H1 (cell line): ENCODE results near the gene SCO1. TPM values are rescaled to one million over a fixed set of nuclear protein-coding genes. Genes with fewer than 3 reads are reported as not detected.

Experiments used
- CREB1 ChIP-seq: IDR thresholded peaks from 2 replicates; pipeline ENCODE4 v1.6.1; 2012; ENCODE audit warnings: inconsistent platforms
- GTF2F1 ChIP-seq: IDR thresholded peaks from 2 replicates; pipeline ENCODE4 v1.6.1; 2012; ENCODE audit warnings: low read depth, low read length, improper control_type of control experiment, borderline replicate concordance
- HDAC6 ChIP-seq: IDR thresholded peaks from one replicate; pipeline ENCODE4 v1.7.1; 2012; ENCODE audit warnings: low read depth, mild to moderate bottlenecking, inconsistent platforms, low read length, moderate library complexity
- KDM1A ChIP-seq: fragments of 200-600, 300-600 bp; sonication (generic); IDR thresholded peaks from 2 replicates; pipeline ENCODE4 v1.7.1; 2016; ENCODE audit warnings: mild to moderate bottlenecking, low read length, borderline replicate concordance
- NANOG ChIP-seq: IDR thresholded peaks from 2 replicates; pipeline ENCODE4 v1.6.1; 2011; ENCODE audit warnings: low read length, low read depth, mild to moderate bottlenecking, inconsistent platforms; ENCODE audit not compliant: insufficient read depth, poor library complexity, severe bottlenecking
- RXRA ChIP-seq: IDR thresholded peaks from 2 replicates; pipeline ENCODE4 v1.6.1; 2011; ENCODE audit warnings: low read depth, mild to moderate bottlenecking, low read length, moderate library complexity; ENCODE audit not compliant: insufficient read depth
- polyA plus RNA-seq, 7 experiments: library from polyadenylated mRNA; depleted of rRNA in 3 of 7; stranded (reverse) in 5 of 7; unstranded in 2 of 7; fragments of >200 nt in 5 of 7; fragments of 200-250 nt in 2 of 7; gene quantifications; 1 replicate in 5 of 7; 2 replicates in 1 of 7; 4 replicates in 1 of 7; pipeline versions ENCODE4 v1.2.1 to v1.2.3, GENCODE V29; 2011 to 2013; ENCODE audit warnings: missing spikeins in 2 of 7, mixed read lengths in 2 of 7
- total RNA-seq: library from RNA; stranded (reverse); fragmentation: NEBNext Ultra II Directional; extraction: Animal tissue kit (Norgen Biotek cat#: 25700); gene quantifications from 2 replicates; pipeline ENCODE4 v1.2.1, GENCODE V29; 2021
- TF ChIP-seq, protein P1 (sequence below): IDR thresholded peaks from 2 replicates; pipeline ENCODE4 v1.6.1; 2011; ENCODE audit warnings: low read length, improper control_type of control experiment

Gene SCO1
- total and polyA plus RNA-seq, 2 of the 8 experiments (the other 6 are each of a cell fraction or from before 2014, with no cell fraction given), result 18.7 to 61.8 TPM

DNA sequence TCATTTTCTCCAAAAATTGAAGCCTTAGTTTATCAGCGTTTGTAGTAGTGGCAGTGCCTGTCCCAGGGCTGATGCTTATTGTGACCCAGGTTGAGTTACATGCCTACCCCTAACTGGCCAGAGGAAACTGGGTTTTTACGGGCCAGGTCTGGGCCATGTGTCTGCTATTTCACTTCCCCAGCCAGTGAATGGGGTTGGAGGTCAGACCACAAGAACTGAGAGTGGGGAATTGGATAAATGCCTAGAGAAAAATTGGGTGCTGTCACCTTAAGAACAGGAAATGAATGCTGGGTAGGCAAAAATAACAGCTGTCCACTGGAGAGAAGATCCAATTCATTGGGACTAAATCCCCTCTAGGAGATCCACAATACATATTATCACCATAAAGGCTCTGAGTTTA is 5.2 kb upstream of the SCO1 start (continued):
- TF ChIP-seq, protein P1, sequence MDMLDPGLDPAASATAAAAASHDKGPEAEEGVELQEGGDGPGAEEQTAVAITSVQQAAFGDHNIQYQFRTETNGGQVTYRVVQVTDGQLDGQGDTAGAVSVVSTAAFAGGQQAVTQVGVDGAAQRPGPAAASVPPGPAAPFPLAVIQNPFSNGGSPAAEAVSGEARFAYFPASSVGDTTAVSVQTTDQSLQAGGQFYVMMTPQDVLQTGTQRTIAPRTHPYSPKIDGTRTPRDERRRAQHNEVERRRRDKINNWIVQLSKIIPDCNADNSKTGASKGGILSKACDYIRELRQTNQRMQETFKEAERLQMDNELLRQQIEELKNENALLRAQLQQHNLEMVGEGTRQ, result no peak
- TF ChIP-seq NANOG (no peak), RXRA (no peak), GTF2F1 (no peak), KDM1A (no peak), HDAC6 (no peak), CREB1 (no peak)
